Measurements from ENCODE around the gene UQCRQ. TPM values are rescaled to one million over a fixed set of nuclear protein-coding genes. Genes with fewer than 3 reads are reported as not detected.

Gene UQCRQ
- 288 to 594 TPM (median 523 TPM) in 5 replicates for total RNA-seq (2022; extraction: Qiagen RNA extraction)

GRCh38 chr5:132866342-132867045, at the start of gene UQCRQ, which contains the start of gene GDF9:
UQCRQ (plus strand) TSS chr5:132866642; CDS start chr5:132866882, 240 bp downstream.
GDF9 (minus strand) TSS chr5:132866469; CDS start chr5:132864533, 1,936 bp downstream.

GRCh38 chr5:132830436-132831094, 35.9 kb upstream of the UQCRQ start, which contains the start of gene SHROOM1:
SHROOM1 (minus strand) TSS chr5:132830647; CDS start chr5:132826140, 4,507 bp downstream.

GRCh38 chr5:132873119-132873929, 6.9 kb downstream of the UQCRQ start, which contains the start of gene LEAP2:
LEAP2 (plus strand) TSS chr5:132873668; CDS start chr5:132873695, 27 bp downstream.

Other genes with a start within 250 kb of the UQCRQ start
- 0.08 TPM in 1 of 5 replicates, not detected in the others for gene IL13, start 208.5 kb upstream of the UQCRQ start, total RNA-seq (2022; extraction: Qiagen RNA extraction)
- gene IL4, start 192.7 kb upstream of the UQCRQ start, total RNA-seq (2022; extraction: Qiagen RNA extraction) = not detected in 5 replicates
- 7.0 to 11.0 TPM (median 8.4 TPM) in 5 replicates for gene KIF3A, start 129.1 kb upstream of the UQCRQ start, total RNA-seq (2022; extraction: Qiagen RNA extraction)
- gene CCNI2, start 119.2 kb upstream of the UQCRQ start, total RNA-seq (2022; extraction: Qiagen RNA extraction) = 0.07 to 0.22 TPM (median 0.07 TPM) in 5 replicates
- 16.6 to 22.2 TPM (median 20.6 TPM) in 5 replicates for gene SEPTIN8, start 89.4 kb upstream of the UQCRQ start, total RNA-seq (2022; extraction: Qiagen RNA extraction)
- gene SOWAHA, start 53.3 kb upstream of the UQCRQ start, total RNA-seq (2022; extraction: Qiagen RNA extraction) = 0.08 to 0.14 TPM (median 0.13 TPM) in 5 replicates
- gene SHROOM1, start 36.0 kb upstream of the UQCRQ start, total RNA-seq (2022; extraction: Qiagen RNA extraction) = 8.8 to 11.6 TPM (median 10.2 TPM) in 5 replicates
- gene GDF9, start 173 bp upstream of the UQCRQ start, total RNA-seq (2022; extraction: Qiagen RNA extraction) = 0.14 to 0.38 TPM (median 0.21 TPM) in 5 replicates
- gene LEAP2, start 7.0 kb downstream of the UQCRQ start, total RNA-seq (2022; extraction: Qiagen RNA extraction) = 0.62 to 1.0 TPM (median 0.97 TPM) in 5 replicates
- 17.7 to 31.0 TPM (median 24.6 TPM) in 5 replicates for gene AFF4, start 97.0 kb downstream of the UQCRQ start, total RNA-seq (2022; extraction: Qiagen RNA extraction)
- 23.8 to 28.4 TPM (median 27.7 TPM) in 5 replicates for gene ZCCHC10, start 159.9 kb downstream of the UQCRQ start, total RNA-seq (2022; extraction: Qiagen RNA extraction)
- 150 to 192 TPM (median 180 TPM) in 5 replicates for gene HSPA4, start 185.4 kb downstream of the UQCRQ start, total RNA-seq (2022; extraction: Qiagen RNA extraction)